GM04504 (cell line): ENCODE data around the gene AFG1L.
"Not testable (repeated sequence)": the region's sequence is repeated elsewhere in the genome, so short reads cannot be mapped to it uniquely, and the experiment has no call there.

Experiments used
- DNase-seq: peaks from one replicate; pipeline ENCODE4 v3.0.0-alpha.2; 2012; ENCODE audit warnings: low read depth

Gene AFG1L

GRCh38 chr6:108518714-108519576 is 224.1 kb downstream of the AFG1L start:
- DNase-seq = no peak

GRCh38 chr6:108521616-108522107 is 226.8 kb downstream of the AFG1L start:
- DNase-seq = no peak

- no peak for DNase-seq
Measured at GRCh38 chr6:108523697-108524096, 228.8 kb downstream of the AFG1L start.

- no peak for DNase-seq
Measured at GRCh38 chr6:108524528-108525248, 229.8 kb downstream of the AFG1L start.

- DNase-seq = no peak
Measured at GRCh38 chr6:108526739-108527174, 231.9 kb downstream of the AFG1L start.

GRCh38 chr6:108528878-108529277 is 234.0 kb downstream of the AFG1L start:
- no peak for DNase-seq

GRCh38 chr6:108531332-108531731 is 236.5 kb downstream of the AFG1L start:
- no peak for DNase-seq

GRCh38 chr6:108535114-108535742 is 240.4 kb downstream of the AFG1L start:
- DNase-seq = no peak

GRCh38 chr6:108535920-108536535 is 241.2 kb downstream of the AFG1L start:
- DNase-seq = not testable (repeated sequence)

- peak; percentile 58 for DNase-seq
Measured at GRCh38 chr6:108541843-108542759, 247.2 kb downstream of the AFG1L start.

GRCh38 chr6:108543175-108543940 is 248.5 kb downstream of the AFG1L start:
- no peak for DNase-seq

GRCh38 chr6:108544606-108545005 is 249.8 kb downstream of the AFG1L start:
- DNase-seq = peak; percentile 60

GRCh38 chr6:108546079-108547049 is 251.5 kb downstream of the AFG1L start:
- DNase-seq = no peak

- DNase-seq = no peak
Measured at GRCh38 chr6:108549241-108549640, 254.4 kb downstream of the AFG1L start.

- no peak for DNase-seq
Measured at GRCh38 chr6:108549741-108550140, 254.9 kb downstream of the AFG1L start.

GRCh38 chr6:108550256-108550655 is 255.4 kb downstream of the AFG1L start:
- DNase-seq = no peak

- no peak for DNase-seq
Measured at GRCh38 chr6:108555399-108556052, 260.7 kb downstream of the AFG1L start.

- no peak for DNase-seq
Measured at GRCh38 chr6:108556250-108556649, 261.4 kb downstream of the AFG1L start.
